GM19193 (cell line): ENCODE results near the gene MPI.

ENCODE experiments used
- POLR2A ChIP-seq: IDR thresholded peaks from 4 replicates; pipeline ENCODE4 v1.6.1; 2011; ENCODE audit not compliant: insufficient read depth, insufficient read length; ENCODE audit errors: extremely low read depth

MPI gene

DNA sequence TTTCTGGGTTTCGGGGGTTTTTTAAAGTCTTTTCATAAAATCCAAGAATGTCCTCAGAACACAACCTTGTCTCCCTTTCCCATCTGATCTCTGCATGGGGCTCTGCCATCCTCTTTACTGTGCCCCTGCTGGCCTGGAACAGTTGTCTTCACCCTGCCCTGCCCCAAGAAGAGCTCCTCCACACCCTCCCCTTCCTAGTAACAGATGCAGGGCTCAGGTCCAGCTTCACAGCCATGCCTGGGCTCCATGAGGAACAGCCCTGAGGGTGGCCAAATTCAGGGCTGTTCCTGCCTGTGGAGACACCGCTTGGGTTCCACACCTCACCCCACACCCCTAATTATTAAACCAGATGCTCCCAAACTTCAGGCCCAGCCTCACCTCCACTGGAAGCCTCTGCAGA lies 34.0 kb upstream of the MPI start:
- TF ChIP-seq POLR2A: no peak

DNA sequence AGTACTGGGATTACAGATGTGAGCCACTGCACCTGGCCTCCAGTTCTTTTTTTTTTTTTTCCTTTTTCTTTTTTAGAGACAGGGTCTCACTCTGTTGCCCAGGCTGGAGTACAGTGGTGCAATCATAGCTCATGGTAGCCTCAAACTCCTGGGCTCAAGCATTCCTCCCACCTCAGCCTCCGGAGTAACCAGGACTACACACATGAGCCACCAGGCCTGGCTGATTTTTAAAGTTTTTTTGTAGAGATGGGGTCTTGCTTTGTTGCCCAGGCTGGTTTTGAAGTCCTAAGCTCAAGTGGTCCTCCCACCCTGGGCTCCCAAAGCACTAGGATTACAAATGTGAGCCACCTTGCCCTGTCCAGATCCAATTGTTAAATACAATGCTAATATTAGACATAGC lies 33.3 kb upstream of the MPI start:
- no peak for TF ChIP-seq POLR2A

DNA sequence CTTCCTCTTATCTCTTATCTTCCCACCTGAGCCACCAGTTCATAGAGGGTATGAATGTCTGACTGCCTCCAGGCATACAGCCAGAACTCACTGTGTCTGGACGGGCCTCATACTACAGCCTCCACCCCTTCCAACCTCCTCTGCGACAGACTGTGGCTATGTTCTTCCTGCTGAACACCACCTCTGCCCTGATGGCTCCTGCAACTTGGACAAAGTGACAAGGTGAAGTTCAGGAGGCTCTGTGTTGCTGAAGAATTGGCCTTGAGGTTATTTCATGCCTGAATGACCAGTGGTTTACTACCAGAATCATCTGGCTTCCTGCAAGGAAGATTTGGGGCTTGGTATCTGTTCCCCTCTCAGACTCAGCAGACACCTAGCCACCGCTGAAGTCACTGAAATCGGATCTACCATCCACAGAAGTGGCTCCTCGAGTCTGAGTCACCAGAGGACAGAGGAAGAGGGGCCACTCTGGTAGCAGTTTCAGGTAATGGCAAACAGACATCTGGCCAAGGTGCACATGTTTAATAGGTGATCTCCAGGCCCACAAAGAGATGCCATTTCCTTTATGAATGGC lies 32.7 kb upstream of the MPI start:
- no peak for TF ChIP-seq POLR2A

DNA sequence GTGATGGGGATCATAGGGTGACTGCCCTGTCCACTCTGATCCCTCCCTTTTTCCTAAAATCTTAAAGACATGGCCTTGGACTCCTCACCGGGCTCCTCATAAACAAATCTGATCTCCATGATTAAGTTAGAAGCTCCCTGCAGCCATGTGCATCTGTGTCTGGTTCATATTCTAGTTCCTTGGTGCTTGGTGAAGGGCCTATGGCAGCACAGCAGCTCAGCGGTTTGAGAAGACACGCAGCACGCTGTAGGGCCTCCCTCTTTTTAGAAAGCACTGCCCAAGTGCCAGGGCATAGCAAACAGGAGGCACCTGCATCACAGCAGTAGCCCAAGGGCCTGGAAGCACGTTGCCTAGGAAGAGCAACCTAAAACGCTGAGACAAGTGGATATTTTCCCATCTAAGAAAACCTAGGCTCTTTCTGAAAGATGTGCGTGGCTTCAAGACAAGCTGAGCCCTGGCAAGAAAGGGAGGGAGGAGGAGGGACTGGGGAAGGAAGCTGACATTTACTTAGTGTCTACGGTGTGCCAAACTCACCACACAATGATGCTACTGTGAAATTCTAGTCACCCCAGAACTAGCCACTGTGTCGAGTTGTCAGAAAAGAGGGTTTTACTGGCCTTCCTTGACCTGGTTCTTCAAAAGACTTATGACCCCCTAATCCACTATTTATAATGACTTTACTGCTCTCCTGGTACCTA lies 32.0 kb upstream of the MPI start:
- TF ChIP-seq POLR2A: no peak

DNA sequence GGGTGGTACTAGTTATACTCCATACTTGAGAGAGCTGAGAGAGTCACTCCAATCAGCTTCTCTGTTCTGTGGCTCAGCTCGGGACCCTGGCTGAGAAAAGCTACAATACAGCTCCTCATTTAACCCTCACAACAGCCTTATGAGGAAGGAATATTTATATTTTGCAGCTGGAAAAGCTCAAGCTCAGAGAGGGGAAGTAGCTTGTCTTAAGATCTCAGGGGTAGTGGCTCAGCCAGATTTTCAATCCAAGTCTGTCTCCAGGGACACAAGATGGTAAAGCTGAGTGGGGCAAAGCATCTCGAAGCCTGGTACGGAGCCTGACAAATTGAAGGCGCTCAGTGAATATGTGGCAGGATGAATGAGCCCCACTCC lies 31.5 kb upstream of the MPI start:
- no peak for TF ChIP-seq POLR2A

DNA sequence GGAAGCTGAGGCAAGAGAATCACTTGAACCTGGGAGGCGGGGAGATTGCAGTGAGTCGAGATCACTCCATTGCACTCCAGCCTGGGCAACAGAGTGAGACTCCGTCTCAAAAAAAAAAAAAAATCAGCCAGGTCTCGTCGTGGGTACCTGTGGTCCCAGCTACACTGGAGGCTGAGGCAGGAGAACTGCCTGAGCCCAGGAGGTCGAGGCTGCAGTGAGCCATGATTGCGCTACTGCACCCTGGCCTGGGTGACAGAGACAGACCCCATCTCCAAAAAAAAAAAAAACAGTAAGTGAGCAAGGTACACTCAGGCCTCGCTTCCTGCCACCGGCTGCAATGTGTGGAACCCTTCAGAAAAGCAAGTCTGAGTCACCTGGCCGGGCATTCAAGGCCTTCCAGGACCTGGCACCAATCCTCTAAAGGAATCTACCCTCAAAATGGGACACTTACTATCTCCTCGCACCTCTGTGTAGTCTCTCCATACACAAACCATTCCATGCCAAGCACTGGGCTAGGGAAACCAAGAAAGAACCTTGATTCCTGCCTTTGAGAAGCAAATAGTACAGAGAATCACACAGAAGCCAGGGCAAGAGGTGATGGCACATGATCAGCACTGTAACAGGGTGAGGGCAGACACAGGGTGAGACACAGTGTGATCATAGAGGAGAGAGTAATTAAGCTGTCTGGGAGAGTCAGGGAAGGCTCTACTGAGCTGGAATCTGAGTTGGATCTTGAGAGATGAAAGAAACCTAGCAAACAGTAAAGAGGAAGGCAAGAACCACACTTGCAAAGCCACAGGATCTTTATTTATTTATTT lies 26.4 kb upstream of the MPI start:
- no peak for TF ChIP-seq POLR2A

DNA sequence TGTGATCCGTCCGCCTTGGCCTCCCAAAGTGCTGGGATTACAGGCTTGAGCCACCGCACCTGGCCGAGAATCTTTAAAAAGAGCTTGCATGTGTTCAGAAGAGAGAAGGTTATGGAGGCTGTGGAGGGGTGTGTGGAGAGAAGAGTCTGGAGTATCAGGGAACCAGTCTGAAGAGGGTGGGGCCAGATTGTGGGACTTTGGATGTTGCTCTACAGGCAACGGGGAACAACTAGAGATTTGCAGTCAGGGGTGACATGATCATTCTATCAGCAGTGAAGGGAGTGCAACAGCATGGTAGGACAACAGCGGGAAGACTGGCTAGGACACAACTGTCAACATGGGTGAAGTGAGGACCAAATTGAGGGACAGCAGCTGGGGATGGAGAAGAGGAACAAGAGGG lies 25.5 kb upstream of the MPI start:
- no peak for TF ChIP-seq POLR2A

DNA sequence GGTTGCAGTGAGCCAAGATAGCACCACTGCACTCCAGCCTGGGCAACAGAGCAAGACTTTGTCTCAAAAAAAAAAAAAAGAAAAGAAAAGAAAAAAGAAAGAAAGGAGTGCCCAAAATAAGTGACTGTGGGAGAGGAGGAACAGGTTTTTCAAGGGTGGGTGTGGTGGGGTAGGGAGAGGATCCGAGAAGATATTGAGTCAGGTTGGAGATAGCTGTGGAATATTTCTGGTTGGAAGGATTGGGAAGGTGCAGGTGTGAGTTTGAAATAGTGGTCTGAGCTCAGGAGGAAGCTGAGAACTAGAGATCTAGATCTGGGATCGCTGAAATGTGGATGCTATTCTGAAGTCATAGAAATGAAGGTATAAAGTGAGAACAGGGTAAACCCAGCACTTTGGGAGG lies 24.5 kb upstream of the MPI start:
- TF ChIP-seq POLR2A: no peak

DNA sequence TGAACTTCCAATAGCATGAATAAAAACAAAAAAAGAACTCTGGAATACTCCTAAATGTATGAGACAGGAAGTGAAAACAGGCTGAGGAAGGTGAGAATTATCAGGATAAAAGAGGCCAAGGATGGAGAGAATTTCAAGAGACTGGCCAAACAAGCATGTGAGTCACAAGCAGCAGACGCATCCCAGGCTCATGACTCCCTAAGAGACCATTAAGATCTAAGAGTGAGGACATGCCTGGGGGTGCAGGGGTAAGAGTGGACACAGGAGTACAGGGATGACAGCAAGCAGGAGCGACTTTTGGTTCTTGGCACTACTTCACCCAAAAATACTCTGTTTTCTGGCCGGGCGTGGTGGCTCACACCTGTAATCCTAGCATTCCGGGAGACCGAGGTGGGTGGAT lies 23.8 kb upstream of the MPI start:
- no peak for TF ChIP-seq POLR2A

DNA sequence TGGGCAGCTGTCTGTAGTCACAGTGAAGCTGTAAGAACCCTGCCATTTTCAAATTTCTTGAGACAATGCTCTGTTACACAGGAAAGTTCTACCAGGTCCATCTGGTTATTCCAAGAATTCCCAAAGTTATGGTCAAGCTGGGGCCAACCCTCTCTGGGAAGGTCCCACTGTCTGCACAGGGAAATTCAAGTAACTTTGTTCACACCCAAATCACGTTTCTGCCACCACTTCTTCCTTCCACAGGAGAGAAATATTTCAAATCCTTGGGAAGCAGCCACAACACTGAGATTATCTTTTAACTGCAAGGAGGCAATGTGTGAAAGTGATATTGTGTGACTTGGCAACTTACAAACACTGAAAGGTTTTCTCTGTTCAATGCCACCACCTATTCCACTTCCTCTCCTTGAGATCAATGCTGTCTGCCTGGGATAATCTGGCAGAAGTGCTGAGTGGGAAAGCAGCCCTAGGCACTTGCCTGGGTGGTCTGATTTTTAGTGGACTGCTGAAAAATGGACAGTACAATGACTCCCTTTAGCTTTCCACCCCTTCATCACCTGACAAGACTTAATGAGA lies 22.3 kb upstream of the MPI start:
- no peak for TF ChIP-seq POLR2A

DNA sequence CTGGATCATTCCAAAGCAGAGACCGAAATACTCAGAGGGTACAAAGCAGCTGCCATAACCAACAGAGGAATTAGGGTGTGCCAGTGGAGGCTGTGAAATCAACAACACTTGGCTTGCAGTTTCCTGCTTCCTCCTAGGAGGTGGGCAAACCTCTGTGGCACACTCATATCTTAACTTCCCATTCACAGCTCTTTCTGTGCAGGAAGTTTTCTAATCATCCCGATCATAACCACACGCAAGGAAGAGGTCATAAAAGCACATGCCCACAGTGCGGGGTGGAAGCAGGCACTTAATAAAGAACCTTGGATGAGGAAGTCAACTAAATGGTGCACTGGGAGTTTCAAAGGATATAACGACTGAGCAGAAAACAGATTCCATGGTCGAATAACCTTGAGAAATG lies 21.8 kb upstream of the MPI start:
- TF ChIP-seq POLR2A: no peak

DNA sequence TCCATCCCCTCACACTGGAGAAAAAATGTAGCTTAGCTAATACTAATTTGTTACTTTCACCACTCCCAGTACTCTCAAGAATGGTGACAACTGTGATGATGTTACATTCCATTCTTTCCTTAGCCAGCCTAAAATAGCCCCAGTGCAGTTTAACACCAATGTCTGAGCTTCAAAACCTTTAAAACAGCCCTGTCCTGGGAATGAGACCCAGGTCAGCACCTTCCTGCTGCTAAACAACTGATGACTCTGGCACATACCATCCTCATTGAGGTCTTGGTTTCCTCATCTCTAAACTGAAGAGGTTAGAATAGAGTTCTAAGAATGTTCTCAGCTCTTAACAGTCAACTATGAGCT lies 20.5 kb upstream of the MPI start:
- no peak for TF ChIP-seq POLR2A

DNA sequence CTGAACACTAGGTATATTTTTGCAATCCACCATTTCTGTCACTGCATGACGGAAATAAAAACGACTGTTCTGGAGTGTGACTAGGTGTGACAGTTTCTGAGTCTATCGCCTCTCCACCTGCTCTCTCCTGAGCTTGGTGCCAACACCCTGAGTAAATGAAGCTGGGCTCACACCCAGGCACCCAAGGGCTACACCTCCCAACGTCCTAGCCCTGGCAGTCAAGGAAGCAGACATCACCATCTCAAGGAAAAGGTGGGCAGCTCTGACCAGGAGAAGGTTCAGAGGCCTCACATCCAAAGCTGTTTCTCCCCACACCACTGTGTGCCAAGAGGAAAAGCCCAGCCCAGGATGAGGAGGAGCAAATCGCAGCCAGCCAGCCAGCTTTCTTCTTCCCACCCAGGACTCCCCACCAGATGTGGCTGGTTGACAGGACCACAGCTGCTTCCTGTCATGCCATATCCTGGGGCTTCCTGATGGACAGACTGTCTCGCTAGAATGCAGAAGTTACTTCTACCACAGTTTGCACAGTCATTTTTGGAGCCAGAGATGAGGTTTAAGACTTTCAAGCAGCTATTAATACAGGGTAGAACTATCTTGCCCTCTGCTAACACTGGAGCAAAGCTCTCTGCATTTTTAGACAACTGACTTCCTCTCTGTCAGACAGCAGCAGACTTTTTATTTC lies 20.0 kb upstream of the MPI start:
- peak; percentile 47 for TF ChIP-seq POLR2A

DNA sequence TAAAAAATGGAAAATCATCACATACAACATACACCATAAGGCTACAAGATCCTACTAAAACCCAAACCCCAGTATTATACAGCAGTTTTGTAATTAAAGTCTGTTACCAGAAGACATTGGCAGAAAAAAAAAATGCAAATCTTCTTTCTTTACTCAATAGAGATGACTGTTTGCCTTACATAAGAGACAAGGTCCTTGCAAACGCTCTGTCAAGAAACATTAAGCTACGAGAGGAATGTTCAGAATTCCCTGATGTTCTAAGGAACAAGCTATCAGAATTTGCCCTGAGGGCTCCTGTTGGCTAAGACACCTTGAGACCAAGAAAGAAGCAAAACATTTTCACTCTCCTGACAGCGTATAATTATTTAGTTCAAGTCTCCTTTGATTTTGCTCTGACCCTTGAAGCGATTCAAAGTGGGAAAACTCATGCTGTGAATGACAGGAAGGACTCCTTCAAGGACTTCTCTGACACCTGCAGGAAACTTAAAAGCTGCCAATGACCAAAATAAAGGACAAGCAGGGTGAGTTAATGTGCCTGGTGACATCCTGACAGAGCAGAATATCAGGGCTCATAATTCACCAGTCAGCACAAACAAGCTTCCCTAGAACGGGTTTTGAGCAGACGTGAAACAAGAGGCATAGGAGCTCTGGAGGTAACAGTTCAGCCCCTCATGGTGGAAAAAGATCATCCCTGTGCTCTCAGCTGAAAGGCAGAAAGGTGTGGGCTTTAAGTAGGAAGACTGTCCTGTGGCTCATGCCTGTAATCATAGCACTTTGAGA lies 19.2 kb upstream of the MPI start:
- no peak for TF ChIP-seq POLR2A

DNA sequence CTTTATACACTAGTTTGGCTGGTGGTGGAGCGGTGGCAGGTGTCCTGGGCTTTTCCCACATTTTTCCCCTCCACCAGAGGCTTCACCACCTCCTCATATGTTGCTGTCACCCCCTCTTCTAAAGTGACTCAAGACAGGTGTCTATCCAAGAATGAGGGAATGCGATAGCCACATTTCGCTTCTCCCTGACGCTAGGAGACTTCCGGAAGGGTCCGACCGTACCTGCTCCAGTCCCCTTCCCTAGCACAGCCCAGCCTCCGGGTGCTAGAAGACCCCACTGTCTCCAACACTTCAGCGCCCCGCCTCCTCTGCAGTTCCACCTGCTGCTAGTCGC lies 17.2 kb upstream of the MPI start:
- TF ChIP-seq POLR2A: no peak
